Cardiac fibroblast (primary cell): ENCODE results near the gene PIAS4.

Experiments used
- DNase-seq, 2 donors: peaks; one replicate each; pipeline versions ENCODE4 v3.0.0 to v3.0.0-alpha.2; 2010; ENCODE audit warnings: low read depth in 2 of 2
- H3K4me3 ChIP-seq, 2 donors: replicated peaks in 1 of 2; 1 replicate in 1 of 2; 2 replicates in 1 of 2; pipeline ENCODE4 v1.5.1; 2011; ENCODE audit warnings: low read depth in 2 of 2, low read length in 2 of 2, mild to moderate bottlenecking in 2 of 2, moderate library complexity in 1 of 2
- TF ChIP-seq, protein P1 (sequence below): IDR thresholded peaks from one replicate; pipeline ENCODE4 v1.5.1; 2011; ENCODE audit warnings: low read depth, mild to moderate bottlenecking, low read length, inconsistent platforms

The PIAS4 gene

DNA sequence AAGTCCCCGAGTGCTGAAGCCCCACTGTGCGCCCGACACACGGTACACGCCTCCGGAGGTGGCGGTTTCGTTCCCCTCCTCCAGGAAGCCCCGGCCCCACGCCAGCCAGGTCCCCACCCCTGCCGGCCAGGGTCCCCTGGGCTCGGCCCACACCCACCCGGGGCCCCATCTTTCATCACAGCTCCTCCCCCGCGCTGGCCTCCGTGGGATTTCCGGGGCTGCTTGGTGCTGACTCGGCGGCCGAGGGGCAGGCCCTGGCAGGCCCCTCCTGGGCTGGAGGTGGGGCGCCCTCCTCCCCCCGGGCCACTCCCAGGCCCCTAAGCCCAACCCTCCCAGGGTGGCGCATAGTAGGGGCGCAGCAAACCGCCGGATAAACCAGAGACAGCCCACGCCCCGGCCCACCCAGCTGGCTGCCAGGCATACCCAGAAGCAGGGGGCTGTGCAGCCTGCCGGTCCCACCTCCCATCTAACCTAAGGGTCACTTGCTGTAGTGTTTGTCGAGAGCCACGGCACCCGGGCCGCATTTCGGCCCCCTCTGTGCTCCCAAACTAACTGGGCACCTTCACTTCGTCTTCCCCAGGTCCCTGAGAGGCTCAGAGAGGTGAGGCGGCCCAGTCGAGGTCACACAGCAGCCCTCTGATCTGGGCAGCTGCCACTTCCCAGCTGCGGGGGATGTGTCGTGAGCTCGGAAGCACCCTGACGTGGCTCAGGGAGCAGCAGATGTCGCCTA lies 52.5 kb downstream of the PIAS4 start:
- TF ChIP-seq, protein P1, sequence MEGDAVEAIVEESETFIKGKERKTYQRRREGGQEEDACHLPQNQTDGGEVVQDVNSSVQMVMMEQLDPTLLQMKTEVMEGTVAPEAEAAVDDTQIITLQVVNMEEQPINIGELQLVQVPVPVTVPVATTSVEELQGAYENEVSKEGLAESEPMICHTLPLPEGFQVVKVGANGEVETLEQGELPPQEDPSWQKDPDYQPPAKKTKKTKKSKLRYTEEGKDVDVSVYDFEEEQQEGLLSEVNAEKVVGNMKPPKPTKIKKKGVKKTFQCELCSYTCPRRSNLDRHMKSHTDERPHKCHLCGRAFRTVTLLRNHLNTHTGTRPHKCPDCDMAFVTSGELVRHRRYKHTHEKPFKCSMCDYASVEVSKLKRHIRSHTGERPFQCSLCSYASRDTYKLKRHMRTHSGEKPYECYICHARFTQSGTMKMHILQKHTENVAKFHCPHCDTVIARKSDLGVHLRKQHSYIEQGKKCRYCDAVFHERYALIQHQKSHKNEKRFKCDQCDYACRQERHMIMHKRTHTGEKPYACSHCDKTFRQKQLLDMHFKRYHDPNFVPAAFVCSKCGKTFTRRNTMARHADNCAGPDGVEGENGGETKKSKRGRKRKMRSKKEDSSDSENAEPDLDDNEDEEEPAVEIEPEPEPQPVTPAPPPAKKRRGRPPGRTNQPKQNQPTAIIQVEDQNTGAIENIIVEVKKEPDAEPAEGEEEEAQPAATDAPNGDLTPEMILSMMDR: no peak
- peak; percentile 63 to 74 for DNase-seq
- H3K4me3 ChIP-seq: peak overlapping the region; percentile 5 to 41

DNA sequence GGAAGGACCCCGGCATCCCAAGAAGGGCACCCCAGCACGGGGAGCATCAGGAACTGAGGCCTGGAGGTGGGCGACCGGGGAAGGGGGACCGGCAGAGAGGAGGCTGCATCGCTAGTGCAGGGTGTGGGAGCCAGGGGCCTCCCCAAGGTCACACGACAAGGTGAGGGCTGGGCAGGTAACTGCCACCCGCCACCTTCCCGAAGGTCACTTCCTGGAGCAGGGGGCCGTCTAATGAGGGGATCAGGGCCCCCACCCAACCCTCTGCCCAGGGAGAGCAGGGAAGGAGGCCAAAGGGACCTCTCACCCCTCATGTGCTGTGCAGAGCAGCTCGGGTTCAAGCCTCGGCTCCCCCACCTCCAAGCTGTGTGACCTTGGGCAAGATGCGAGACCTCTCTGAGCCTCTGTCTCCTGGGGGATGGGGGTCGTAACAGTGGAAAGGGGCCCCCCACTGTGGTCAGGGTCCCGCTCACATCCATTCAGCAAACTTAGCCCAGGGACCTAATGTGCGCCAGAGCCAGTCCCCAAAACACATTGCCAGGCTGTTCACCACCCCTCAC lies 53.2 kb downstream of the PIAS4 start:
- no peak for DNase-seq
- H3K4me3 ChIP-seq: peak overlapping the region in 1 of 2 donors; percentile 41
- TF ChIP-seq, protein P1: no peak

GRCh38 chr19:4061178-4061682 lies 53.7 kb downstream of the PIAS4 start:
- peak; percentile 52 to 60 for DNase-seq
- peak overlapping the region in 1 of 2 donors; percentile 41 for H3K4me3 ChIP-seq
- TF ChIP-seq, protein P1: no peak

- peak overlapping the region in 1 of 2 donors; percentile 41 for H3K4me3 ChIP-seq
These were observed 54.3 kb downstream of the PIAS4 start for GRCh38 chr19:4061683-4062418.

DNA sequence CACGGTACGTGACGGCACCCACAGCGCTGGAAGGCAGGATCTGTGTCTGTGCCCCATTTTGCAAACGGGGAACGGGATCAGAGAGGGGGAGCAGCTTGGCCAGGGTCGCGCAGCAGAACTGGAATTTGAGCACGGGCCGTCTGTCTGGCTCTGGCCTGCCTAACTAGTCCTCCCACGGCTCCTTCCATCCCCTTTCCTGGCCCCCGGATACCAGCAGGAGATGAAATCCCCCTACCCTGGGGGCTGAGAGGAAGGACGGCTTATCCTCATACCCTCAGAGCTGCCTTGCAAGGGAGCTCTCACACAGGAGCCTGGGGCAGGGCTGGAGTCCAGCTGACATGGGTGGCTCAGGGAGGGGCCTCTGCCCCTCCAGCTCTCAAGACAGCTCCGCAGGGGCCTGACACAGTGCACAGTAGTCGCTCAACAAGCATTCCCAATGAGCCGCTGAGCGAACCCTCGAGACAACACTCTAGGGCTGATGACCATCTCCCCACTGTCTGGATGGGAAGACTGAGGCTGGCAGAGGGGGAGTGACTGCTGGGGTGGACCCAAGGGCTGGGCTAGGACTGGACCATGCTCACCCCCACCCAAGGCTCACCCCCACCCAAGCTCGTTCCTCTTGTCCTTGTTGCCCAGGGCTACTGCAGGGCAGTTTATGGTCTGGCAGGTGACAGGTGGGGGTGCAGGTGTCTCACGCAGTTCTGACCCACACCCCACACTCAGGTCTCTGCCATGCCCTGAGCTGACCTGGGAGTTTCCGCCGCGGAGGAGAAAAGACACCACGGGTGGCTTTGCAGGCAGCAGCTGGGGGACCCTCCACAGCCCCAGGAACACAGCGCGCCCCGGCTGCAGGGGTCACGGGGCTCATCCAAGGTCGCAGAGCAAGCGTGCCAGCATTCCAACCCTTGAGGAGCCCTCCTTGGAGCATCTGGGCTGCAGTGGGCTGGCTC lies 55.2 kb downstream of the PIAS4 start:
- TF ChIP-seq, protein P1: no peak
- no peak for DNase-seq
- H3K4me3 ChIP-seq: peak overlapping the region; percentile 72 to 79

More at GRCh38 chr19:4061683-4062418, 54.3 kb downstream of the PIAS4 start:
- TF ChIP-seq, protein P1: no peak
- DNase-seq: no peak
